Calu3 (cell line): ENCODE results near the gene CDH13. TPM values are rescaled to one million over a fixed set of nuclear protein-coding genes. Genes with fewer than 3 reads are reported as not detected.

Source experiments
- BruUV-seq: library from RNA; stranded (reverse); fragments of 400-500 nt; replicated peaks from 2 replicates; lab custom pipeline; 2021; lab: Mats Ljungman, UMichigan
- CTCF ChIA-PET: fragments of 300-600 bp; sonication (Branson Sonifier 250); formaldehyde crosslinking; loops from one replicate; lab custom pipeline; 2022; ENCODE audit warnings: antibody characterized with exemption; lab: Charles Lee
- DNase-seq: peaks from one replicate; pipeline ENCODE4 v3.0.0; 2022
- H3K27ac Mint-ChIP-seq: one replicate; pipeline ENCODE4 v1.8.0; 2022; ENCODE audit warnings: mixed read lengths; ENCODE audit not compliant: unreplicated experiment
- H3K27me3 Mint-ChIP-seq: one replicate; pipeline ENCODE4 v1.8.0; 2022; ENCODE audit warnings: mixed read lengths; ENCODE audit not compliant: unreplicated experiment
- H3K36me3 Mint-ChIP-seq: one replicate; pipeline ENCODE4 v1.8.0; 2022; ENCODE audit warnings: mild to moderate bottlenecking, moderate library complexity, mixed read lengths; ENCODE audit not compliant: insufficient read depth, unreplicated experiment
- H3K4me1 Mint-ChIP-seq: one replicate; pipeline ENCODE4 v1.8.0; 2022; ENCODE audit warnings: mild to moderate bottlenecking, low read depth, mixed read lengths; ENCODE audit not compliant: unreplicated experiment
- H3K4me3 Mint-ChIP-seq: one replicate; pipeline ENCODE4 v1.8.0; 2022; ENCODE audit warnings: mild to moderate bottlenecking, low read depth, moderate library complexity, mixed read lengths; ENCODE audit not compliant: unreplicated experiment
- H3K9me3 Mint-ChIP-seq: one replicate; pipeline ENCODE4 v1.8.0; 2022; ENCODE audit warnings: low read depth, mixed read lengths; ENCODE audit not compliant: unreplicated experiment
- CTCF ChIP-seq: fragments of 200-600 bp; IDR thresholded peaks from one replicate; pipeline ENCODE4 v1.8.0; 2022; ENCODE audit warnings: antibody characterized with exemption; ENCODE audit not compliant: unreplicated experiment
- intact Hi-C: fragments of 100-400 bp; cut with micrococcal nuclease; formaldehyde crosslinking; loops from one replicate; pipeline ENCODE4 v1.10.0; 2022; ENCODE audit not compliant: unreplicated experiment
- total RNA-seq: library from RNA; stranded (reverse); gene quantifications from 2 replicates; pipeline ENCODE4 v1.2.3, GENCODE V29; 2022

Gene CDH13
- total RNA-seq, 1 experiment from 2014 or later = not detected

- CTCF ChIA-PET = no interaction called here
- Mint-ChIP-seq H3K36me3 (no peaks in the 10 kb centered on the region), H3K4me3 (no peak overlapping the region), H3K4me1 (no peaks in the 10 kb centered on the region), H3K27me3 (no peaks in the 10 kb centered on the region), H3K27ac (no peak overlapping the region), H3K9me3 (no peaks in the 10 kb centered on the region)
- BruUV-seq = no TSS peak
- no peak for TF ChIP-seq CTCF
- intact Hi-C loops = no loop called here
- DNase-seq = no peak
These were observed 1026.2 kb downstream of the CDH13 start for GRCh38 chr16:83652943-83653342.

GRCh38 chr16:83653785-83654184, 1027.0 kb downstream of the CDH13 start:
- no peak for DNase-seq
- CTCF ChIA-PET = no interaction called here
- no TSS peak for BruUV-seq
- no peaks in the 10 kb centered on the region for H3K36me3 Mint-ChIP-seq
- no peak overlapping the region for H3K4me3 Mint-ChIP-seq
- no peak for TF ChIP-seq CTCF
- intact Hi-C loops = no loop called here
- H3K27me3 Mint-ChIP-seq = no peaks in the 10 kb centered on the region
- H3K4me1 Mint-ChIP-seq = no peaks in the 10 kb centered on the region
- H3K9me3 Mint-ChIP-seq = no peaks in the 10 kb centered on the region
- no peak overlapping the region for H3K27ac Mint-ChIP-seq

GRCh38 chr16:83660282-83660681, 1033.5 kb downstream of the CDH13 start:
- no TSS peak for BruUV-seq
- peaks cover 2% of the 10 kb centered on the region for H3K9me3 Mint-ChIP-seq
- H3K4me1 Mint-ChIP-seq = no peaks in the 10 kb centered on the region
- CTCF ChIA-PET = interaction anchor here (0.7 kb wide), 1 partner anchor 128 kb away, joined by 3 read pairs; no protein-coding TSS in a partner anchor
- no peak overlapping the region for H3K27ac Mint-ChIP-seq
- intact Hi-C loops = no loop called here
- no peak for DNase-seq
- H3K27me3 Mint-ChIP-seq = no peaks in the 10 kb centered on the region
- no peaks in the 10 kb centered on the region for H3K36me3 Mint-ChIP-seq
- H3K4me3 Mint-ChIP-seq = no peak overlapping the region
- TF ChIP-seq CTCF = no peak

- H3K4me1 Mint-ChIP-seq = no peaks in the 10 kb centered on the region
- no peak overlapping the region for H3K27ac Mint-ChIP-seq
- no peaks in the 10 kb centered on the region for H3K36me3 Mint-ChIP-seq
- no TSS peak for BruUV-seq
- DNase-seq = no peak
- CTCF ChIA-PET = no interaction called here
- H3K27me3 Mint-ChIP-seq = no peaks in the 10 kb centered on the region
- no peak overlapping the region for H3K4me3 Mint-ChIP-seq
- intact Hi-C loops = no loop called here
- peaks cover 2% of the 10 kb centered on the region for H3K9me3 Mint-ChIP-seq
- no peak for TF ChIP-seq CTCF
These were observed 1034.9 kb downstream of the CDH13 start for GRCh38 chr16:83661656-83662055.
